ENCODE data around the gene AQP12A.
"Not testable (repeated sequence)": the region's sequence is repeated elsewhere in the genome, so short reads cannot be mapped to it uniquely, and the experiment has no call there.

Gene AQP12A

DNA sequence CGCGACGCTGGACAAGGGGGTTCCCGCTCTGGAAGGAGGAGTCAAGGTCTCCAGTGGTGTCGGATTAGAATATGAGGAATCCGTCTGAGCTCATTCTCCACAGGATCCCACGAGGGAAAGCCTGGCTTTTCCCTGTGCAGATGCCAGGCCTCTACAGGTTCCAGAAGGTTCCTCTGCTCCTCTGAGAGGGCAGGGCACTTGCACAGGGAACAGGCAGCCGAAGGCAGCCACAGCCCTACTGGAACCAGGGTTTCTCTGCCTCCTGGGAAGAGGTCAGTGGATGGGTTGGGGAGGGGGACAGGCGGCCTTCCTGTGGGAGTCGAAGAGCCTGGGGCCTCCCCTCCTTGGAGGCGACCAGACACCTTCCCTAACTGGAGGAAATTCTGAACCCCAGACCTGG is 1.7 kb upstream of the AQP12A start:
- DNase-seq = no peak

DNA sequence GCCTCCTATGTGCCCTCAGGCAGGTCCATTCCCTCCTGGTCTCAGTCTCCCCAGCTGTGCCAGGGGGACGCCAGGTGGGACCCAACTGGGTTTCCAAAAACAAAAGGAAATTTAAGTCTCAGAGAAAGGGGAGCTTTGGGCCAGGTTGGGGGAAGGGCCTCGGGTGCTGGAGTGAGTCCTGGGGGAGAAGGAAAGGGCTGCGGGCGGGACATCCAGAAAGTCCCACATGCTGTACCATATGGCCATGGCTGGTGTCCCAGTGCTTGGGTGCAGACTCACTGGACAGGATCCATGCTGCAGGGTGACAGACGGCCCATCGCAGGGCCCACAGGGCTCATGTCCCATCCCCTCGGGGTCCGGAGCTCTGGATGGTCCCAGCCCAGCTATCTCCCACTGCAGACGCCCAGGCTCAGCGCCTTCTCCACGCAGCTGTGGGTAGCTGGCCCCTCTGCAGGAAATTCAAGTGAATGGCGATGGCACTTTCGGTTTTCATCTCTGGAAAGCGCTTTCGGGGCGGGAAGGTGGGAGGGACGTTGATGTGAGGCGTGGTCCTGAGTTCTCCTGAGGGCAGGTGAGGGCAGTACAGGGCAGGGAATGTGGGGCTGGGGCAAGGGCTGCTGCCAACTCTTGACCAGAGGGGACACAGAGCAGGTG is 1.1 kb upstream of the AQP12A start:
- not testable (repeated sequence) for DNase-seq

DNA sequence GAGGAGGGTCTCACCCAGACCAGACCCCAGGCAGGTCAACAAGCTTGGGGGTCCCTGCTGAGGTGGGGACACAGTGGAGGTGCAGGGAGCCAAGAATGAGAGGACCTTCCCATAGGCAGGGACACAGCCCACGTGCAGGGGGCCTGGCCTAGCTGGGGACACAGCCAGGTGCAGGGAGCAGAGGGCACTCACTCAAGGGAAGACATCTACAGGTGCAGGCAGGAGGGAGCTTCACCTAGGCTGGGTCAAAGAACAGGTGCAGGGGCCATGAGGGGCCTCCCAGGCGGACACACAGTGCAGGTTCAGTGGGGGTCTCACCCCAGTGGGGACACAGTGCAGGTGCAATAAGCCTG is 615 bp upstream of the AQP12A start:
- DNase-seq = not testable (repeated sequence)

DNA sequence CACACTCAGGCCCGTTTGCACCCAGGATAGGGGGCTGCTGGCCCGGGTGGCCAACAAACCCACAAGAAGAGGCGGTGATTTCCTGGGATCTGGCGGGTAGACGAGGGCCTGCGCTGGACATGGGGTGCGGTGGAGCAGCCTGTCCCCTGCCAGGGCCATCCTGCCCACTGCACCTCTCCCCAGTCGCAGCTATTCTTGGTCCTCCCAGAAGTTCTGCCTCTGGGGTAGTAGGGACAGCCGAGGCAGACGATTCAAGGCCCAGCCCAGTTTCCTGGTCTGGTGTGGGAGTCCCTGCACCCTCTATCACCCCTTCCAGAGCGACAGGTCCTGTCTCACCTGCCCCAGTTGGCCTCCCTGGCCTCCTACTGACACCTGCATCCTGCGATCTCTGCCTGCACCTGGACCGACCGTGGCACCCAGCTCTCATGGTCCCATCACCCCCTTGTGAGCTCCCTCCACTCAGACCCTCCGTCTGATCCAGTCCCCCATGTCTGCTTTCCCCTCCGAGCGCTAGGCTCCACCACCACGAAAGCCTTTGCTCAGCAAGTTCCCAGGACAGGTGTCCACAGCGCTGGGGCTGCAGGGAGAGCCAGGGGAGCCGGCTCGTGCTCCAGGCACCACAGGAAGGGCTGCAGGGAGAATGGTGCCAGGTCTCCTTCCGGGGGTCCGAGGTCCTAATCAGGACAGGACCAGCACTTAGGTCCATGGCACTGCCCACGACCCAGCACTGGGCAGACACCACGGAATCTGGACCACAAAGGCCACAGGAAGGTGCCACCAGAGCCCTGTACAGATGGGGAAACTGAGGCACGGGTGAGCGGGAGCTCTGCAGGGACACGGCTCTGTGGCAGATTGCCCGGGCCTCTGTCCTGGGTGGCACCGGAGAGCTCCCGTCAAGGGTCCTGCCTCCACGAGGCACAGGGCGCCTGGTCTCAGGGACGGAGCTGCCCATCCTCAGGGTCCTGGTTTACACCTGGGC is 1.2 kb downstream of the AQP12A start:
- DNase-seq = not testable (repeated sequence)

DNA sequence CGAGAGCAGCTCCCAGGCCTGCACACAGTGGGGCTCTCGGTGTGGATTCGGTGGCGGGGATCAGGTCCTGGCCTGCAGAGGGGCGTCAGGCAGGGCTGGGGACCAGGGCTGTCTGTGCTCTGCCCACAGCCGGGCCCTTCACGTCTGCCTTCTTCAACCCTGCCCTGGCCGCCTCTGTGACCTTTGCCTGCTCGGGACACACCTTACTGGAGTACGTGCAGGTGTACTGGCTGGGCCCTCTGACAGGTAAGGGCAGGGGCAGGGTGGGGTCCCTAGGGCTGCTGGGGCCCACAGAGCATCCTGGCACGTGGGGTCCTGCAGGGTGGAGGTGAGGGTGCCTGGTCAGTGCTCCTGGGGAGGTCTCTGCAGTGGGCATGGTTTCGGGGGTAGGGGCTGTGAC is 2.6 kb downstream of the AQP12A start:
- not testable (repeated sequence) for DNase-seq

DNA sequence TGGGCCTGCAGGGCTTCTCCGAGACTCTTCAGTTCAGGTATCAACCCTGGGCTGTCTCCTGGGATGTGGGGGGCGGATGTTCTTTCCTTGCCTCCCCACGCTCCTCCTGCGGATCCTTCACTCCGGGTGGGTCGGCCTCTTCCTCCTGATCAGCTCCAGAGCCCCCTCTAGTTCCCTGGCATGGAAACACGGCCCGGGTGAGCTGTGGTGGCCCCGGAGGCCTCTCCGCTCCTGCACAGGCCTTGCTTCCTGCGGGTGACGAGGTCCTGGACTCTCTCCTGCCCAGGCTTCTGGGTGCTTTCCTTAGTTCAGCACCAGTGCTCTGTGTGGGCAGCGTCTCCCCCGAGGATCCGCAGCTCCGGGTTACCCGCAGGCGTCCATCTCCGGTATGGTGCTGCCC is 3.9 kb downstream of the AQP12A start:
- DNase-seq = not testable (repeated sequence)

DNA sequence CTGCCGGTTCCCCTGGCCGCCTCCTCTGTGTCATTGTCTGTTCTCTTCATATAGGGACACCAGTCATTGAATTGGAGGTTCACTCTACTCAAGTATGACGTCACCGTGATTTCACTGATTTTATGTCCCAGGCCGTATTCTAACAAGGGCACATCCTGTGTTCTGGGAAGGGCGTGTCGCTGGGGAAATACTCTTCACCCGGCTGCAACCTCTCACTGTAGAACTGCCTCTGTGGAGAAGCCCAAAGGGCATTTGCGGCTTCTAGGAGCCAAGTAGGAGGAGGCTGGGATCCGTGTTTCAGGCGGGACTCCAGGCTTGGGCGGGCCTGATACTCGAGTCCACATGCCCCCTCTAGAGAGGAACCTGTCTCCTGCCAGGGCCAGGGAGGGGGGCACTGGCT is 4.8 kb downstream of the AQP12A start:
- not testable (repeated sequence) for DNase-seq

DNA sequence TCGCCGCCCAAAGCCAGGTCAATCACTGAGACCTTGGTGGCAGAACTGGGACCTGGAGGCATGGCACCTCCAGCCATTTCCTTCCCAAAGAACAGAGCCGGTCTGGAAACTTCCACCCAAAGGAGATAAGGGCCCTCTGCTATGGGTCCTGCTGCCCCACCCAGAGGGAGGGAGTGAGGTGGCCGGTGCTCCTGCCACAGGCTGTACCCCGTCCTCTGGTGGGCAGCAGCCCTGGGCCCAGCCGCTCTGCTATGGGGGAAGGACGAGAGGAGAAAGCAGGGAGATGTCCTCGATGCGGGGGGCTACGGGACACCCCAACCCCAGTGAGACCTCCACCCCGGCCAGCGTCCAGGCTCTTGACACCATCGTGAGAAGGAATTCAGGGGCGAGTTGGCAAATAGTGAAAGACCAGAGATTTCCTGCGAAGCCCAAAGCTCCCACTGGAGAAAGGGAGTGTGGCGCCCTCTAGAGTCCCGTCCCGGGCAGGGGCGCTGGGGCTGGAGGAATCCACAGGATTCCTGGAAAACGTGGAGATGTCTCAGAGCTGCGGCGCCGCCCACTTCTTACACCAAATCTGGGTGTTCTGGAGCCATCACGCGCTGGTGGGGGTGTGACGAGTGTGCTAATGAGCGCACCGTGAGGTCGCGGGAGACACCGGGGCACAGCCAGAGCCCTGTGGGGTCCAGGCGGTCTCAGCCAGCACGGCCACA is 7.3 kb downstream of the AQP12A start:
- DNase-seq = not testable (repeated sequence)

DNA sequence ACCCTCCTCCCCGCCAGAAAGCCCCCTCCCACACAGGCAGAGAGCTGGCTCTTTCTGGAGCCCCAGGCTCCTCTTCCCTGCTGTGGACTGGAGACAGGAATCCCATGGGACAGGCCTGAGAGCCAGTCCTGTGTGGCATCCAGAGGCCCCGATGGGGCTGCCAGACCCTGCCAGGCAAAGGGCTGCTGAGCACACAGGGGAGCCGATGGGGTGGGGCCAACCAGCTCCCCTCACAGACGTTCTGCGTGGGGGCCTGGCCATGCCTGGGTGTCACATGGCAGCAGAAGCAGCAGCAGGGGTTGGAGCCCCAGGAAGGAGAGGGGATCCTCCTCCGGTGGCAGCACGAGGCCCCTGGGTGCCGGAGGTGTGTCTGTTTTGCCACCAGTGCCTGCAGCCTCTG is 8.2 kb downstream of the AQP12A start:
- not testable (repeated sequence) for DNase-seq

DNA sequence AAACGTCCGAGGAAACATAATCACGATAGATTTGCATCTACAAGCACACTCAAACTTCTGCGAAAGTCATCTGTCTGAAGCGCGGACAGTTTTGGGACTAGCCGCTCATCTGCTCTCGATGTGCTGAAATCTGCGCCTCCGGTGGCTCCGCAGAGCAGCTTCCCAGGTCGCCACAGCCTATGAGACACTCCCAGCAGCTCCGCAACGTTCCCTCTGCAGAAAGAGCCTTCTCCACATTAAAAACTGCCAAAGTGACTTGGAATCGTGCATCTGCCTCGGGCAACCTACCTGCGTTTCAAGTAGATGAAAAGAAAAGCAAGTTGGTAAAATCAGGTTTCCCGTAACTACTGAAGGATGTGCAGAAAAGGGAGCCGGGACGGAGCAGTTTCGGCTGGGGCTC is 8.9 kb downstream of the AQP12A start:
- DNase-seq = not testable (repeated sequence)

DNA sequence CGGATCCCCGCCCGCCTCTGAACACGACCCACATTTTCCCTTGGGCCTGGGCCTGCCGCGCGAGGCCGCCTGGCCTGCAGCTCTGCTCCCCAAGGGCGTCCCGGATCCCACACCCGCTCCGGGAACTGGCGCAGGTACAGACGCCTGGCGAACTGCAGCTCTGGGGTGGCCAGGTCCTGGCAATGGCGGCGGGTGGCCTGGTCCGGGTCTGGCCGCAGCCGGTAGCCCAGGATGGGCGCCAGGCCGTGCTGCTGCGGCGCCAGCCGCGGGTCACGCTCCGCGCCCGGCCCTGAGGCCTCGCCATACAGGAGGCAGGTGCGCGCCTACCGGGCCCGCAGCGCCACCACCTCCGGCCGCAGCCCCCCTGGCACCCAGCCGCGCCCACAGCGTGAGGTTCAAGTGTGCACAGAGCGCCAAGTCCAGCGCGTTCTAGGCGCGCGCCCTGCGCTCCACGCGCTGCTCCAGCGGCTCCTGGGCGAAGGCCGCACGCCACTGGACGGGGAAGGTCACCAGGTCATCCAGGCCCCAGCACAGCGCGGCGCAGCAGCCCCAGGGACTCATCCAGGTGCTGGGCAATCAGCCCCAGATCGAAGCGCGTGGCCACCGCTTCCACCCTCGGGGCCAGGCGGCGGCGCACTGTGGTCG is 9.5 kb downstream of the AQP12A start:
- DNase-seq = no peak

DNA sequence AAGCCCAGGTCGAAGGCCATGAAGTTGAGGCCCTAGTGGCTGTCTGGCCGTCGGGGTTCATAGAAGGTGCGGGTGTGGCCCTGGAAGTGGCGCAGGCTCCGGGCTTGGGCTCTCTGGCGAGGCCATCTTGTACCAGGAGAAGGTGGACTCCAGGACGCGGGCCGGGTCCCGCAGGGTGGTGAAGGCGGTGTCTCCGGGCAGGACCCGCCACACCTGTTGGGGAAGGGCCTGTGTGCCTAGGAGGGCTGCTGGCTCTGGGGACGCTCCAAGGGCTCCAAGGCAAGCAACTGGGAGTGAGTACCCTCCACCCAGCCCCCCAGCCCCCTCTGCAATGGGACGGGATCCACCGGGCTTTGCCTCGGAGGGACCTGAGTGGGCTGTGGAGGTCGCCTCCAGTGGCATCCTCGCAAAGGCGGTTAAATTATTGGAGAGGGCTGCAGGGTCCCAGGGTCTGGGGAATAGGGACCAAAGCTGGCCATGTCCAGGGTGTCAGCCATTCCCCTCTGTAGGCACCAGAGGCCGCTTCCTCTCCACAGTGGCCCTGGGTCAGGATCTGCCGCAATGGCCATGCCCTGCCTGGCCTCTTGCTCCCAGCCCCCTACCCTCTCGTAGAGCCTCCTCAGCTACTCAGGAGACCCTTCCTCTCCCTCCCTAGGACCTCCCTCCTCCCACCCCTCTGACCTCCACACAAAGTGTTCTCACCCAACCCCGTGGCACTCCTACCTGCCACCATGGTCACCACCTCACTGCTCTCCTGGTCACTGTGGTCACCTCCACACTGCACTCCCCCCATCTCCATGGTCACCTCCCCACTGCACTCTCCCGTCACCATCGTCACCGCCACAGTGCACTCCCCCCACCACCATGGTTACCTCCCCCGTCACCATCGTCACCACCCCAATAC is 10.3 kb downstream of the AQP12A start:
- DNase-seq = no peak

DNA sequence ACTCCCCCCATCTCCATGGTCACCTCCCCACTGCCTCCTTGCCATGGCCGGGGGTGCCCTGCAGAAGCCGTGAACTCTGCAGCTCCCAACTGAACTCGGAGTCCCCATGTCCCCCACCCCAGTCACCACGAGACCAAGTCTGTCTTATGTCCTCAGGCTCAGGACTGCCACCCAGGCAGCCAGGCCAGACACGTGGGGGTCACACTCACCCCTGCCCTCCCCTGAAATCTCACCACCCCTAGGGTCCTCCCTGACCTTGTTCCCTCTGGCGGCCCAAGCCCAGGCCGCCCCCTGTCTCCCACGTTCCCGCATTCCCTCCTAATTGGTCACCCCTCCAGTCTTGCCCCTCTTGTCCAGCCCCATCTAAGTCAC is 11.0 kb downstream of the AQP12A start:
- DNase-seq = no peak

DNA sequence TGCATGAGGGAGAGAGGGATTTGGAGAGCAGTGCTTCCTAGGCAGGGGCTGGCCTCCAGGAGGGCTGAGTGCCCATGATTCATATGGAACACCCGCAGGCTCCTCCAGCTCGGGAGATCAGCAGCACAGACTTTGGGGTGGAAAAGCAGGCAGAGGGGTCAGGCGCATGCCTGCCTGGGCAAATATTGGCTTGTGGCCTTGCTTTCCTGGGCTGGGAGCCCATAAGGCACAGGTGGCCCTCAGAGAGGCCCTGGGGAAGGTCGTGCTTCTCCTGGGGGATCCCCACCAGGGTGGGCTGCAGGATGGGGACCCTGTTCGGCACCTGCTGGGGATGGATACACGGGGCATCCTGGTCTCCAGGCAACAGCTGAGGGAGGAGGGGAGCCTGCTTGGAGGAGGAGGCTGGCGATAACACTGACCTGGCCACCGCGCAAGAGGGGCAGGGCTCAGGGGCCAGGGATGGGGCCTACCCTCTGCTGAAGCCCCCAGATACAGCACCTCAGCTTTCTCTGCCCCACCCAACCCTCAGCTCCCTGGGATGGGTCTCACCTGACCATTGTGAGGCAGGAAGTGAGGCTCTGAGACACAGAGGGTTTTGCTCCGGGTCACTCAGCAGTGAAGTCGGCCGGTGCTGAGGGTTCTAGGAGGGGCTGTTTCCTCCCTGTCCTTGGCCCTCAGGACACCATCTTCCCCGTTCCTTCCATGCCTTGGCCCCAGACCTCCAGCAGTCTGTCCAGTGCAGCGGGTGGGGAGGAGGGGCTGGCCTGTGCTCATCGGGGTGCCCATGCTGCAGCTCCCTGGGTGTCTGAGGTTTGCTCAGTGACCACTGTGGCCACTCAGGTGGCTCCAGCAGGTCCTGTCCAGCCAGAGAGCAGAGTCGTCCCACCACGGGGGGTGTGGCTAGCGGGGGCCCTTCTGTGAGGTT is 12.0 kb downstream of the AQP12A start:
- DNase-seq = no peak

DNA sequence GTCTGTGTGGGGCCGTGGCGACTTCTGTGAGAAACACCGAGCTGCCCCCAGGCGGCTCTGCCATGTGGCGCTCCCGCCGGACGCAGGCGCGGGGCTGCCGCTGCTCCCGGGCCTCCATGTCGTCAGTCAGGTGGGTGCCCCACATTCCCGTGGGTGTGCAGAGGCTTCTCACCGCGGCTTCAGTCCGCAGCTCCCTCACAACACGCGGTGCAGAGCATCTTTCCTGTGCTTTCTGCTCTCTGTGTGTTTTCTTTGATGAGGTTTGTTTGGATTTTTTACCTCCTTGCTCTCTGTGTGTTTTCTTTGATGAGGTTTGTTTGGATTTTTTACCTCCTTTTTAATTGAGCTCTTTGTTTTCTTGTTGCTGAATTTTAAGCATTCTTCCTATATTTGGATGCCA is 13.0 kb downstream of the AQP12A start:
- DNase-seq = peak; percentile 7 to 22

DNA sequence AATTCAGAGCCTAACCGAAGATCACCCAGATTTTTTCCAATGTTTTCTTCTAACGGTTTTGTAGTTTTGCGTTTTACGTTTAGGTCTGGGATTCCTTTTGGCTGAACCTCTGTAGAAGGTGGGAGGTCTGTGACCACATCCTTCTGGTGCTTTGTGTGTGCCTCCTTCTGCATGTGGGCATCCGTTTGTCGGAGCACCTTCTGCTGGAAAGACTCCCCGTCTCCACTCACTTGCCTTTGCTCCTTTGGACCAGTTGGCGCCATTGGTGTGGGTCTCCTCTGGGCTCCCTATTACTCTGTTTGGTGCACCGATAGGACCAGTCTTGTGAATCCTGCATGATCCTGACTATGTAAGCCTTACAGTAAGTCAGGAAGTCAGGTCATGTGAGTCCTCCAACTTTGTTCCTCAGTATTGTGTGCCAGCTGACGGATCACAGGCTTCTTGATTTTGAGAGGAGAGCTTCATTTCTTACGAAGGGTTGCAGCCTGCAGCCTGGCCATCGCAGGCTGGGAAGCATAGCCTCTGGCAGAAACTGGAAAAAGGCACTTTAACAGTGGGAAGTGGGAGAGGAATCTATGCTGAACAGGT is 13.6 kb downstream of the AQP12A start:
- DNase-seq = no peak

DNA sequence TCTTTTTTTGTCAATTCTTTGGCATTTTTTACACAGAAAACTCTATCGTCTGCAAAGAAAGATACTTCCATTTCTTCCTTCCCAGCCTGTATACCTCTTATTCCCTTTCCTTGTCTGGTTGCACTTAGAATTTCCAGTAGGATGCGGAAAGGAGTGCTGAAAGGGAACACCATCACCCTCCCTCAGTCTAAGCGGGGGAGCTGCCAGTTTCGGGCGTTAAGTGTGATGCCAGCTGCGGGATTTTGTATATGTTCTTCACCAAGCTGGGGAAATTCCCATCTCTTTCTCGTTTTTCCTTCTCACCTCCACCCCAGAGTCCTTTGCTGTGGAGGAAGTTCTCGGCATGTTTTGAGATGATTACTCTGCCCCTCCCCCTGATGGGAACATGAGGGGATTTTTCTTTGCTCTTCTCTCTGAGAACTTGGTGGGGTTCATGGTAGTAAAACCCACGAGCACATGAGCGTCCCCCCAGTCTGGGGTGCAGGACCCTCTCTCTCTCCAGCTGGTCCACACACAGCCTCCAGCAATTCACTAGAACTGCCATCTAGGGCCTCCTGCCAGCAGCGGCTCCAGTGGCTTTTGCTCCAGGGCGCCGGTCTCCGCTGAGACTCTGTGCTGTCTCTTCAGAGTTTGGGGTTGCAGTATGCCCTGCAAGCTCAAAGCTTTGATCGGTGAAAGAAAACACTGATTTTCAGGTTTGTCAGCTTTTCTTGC is 15.5 kb downstream of the AQP12A start:
- no peak for DNase-seq

DNA sequence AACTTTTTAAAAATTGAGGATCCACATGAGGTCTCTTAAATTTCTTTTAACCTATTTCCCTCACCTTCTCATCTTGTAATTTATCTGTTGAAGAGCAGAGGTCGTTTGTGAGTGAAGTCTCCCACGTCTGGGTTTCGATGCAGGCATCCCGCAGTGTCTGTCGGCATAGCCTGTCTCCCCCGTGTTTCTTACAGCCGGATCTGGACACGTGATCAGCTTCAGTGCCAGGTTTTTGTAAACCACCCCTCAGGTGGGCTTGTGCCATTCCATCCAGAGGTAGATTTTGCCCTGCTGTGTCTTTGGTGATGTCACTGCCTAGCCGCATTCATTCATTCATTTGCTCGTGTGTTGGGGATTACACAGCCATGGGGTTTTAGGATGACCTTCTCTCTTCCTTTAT is 16.2 kb downstream of the AQP12A start:
- no peak for DNase-seq

DNA sequence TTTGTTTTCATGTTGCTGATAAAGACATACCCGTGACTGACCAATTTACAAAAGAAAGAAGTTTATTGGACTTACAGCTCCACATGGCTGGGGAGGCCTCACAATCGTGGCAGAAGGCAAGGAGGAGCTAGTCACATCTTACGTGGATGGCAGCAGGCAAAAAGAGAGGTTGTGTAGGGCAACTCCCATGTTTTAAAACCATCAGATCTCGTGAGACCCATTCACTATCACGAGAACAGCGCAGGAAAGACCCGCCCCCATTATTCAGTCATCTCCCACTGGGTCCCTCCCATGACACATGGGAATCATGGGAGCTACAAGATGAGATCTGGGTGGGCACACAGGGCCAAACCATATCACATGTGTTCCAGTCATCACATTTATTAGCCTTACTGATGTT is 16.8 kb downstream of the AQP12A start:
- no peak for DNase-seq

DNA sequence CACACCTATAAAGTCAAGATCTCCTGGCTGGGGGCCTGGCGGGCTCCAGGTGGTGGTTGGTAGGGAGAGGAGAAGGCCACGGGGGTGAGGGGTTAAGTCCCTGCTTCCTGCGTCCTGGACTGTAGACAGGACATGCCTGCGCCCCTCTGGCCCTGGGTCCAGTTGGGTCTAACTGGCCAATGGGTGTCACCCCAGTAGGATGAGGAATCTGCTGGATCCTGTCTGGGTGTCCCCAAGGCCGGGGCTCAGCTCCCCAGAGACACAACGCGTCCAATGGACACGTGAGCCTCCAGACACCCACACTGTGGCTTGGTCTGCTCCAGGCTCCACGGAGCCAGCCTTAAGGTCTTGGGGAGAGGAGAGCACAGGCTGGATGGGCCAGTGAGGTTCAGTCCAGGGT is 19.6 kb downstream of the AQP12A start:
- no peak for DNase-seq

All from stimulated activated CD4-positive, alpha-beta T cell treated with anti-CD3 and anti-CD28 coated beads, Interleukin-2, amount 100 ng/mL, for 48 hours (primary cell).